ENCODE data around the gene ARMC10. TPM values are rescaled to one million over a fixed set of nuclear protein-coding genes. Genes with fewer than 3 reads are reported as not detected.

ARMC10 gene
- total RNA-seq, 1 experiment from 2014 or later = 28.9 TPM

DNA sequence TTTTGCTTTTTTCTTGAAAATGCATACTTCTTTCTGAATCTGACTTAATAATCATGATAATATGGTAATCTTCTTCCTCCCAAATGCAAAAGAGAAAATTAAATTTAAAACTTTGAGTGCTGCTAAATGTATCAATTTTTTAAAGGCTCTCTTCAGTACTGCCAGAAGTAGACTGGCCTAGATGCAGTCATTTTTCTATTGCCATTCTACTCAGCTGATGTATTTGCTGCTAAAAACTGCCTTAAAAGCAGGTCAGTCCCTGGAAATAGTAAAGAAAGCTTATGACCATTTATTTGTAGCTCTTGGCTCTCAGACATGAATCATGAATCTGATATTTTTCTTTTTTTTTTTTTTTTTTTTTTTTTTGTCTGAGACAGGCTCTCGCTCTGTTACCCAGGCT, 45.4 kb downstream of the ARMC10 start:
- CTCF ChIA-PET = no interaction called here
- TF ChIP-seq, protein P1, sequence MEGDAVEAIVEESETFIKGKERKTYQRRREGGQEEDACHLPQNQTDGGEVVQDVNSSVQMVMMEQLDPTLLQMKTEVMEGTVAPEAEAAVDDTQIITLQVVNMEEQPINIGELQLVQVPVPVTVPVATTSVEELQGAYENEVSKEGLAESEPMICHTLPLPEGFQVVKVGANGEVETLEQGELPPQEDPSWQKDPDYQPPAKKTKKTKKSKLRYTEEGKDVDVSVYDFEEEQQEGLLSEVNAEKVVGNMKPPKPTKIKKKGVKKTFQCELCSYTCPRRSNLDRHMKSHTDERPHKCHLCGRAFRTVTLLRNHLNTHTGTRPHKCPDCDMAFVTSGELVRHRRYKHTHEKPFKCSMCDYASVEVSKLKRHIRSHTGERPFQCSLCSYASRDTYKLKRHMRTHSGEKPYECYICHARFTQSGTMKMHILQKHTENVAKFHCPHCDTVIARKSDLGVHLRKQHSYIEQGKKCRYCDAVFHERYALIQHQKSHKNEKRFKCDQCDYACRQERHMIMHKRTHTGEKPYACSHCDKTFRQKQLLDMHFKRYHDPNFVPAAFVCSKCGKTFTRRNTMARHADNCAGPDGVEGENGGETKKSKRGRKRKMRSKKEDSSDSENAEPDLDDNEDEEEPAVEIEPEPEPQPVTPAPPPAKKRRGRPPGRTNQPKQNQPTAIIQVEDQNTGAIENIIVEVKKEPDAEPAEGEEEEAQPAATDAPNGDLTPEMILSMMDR (IDR thresholded peaks at IDR 0.05; ENCODE audit: insufficient read depth in 1 of 2, low read depth in 1 of 2, low read length in 1 of 2, severe bottlenecking in 1 of 2, unreplicated experiment in 1 of 2) = no peak
- DNase-seq = no peak
- Histone ChIP-seq H3K4me3 (ENCODE audit: low read depth, low read length) (no peak overlapping the region), H3K9me3 (no peaks in the 10 kb centered on the region), H3K4me1 (peaks cover 7% of the 10 kb centered on the region), H3K36me3 (ENCODE audit: control insufficient read depth, insufficient read depth, low read length) (no peaks in the 10 kb centered on the region), H3K27me3 (replicated peaks; ENCODE audit: control insufficient read depth, insufficient read depth, low read length) (no peaks in the 10 kb centered on the region)
- BruUV-seq (replicated peaks) = no TSS peak
- Mint-ChIP-seq H3K4me3 (ENCODE audit: unreplicated experiment) (no peak overlapping the region), H3K27me3 (ENCODE audit: insufficient read depth, unreplicated experiment) (no peaks in the 10 kb centered on the region), H3K9me3 (ENCODE audit: unreplicated experiment) (no peaks in the 10 kb centered on the region), H3K4me1 (ENCODE audit: low read depth, unreplicated experiment) (no peaks in the 10 kb centered on the region), H3K27ac (ENCODE audit: unreplicated experiment) (no peak overlapping the region), H3K36me3 (ENCODE audit: insufficient read depth, unreplicated experiment) (peaks cover 5% of the 10 kb centered on the region)
- POLR2A ChIA-PET = no interaction called here
- intact Hi-C loops (cut with micrococcal nuclease; ENCODE audit: unreplicated experiment) = no loop called here

DNA sequence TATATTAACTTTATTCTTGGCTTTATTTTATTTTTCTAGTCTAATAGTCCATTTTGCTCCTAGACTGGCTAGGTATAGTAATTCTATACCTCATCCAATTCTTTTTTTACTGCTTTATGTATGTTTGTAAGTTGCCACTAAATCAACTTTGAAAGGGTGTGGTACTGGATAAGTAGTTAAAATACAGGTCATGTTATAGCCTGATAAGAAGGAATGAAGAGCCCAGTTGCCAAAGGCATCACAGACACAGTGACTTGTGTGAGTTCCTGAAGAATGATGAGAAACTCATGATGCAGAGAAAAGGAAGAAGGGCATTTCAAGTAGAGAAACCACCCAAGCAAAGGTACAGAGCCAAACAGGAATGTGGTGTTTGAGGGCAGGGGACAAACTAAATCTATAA, 46.7 kb downstream of the ARMC10 start:
- no TSS peak for BruUV-seq (replicated peaks)
- intact Hi-C loops (cut with micrococcal nuclease; ENCODE audit: unreplicated experiment) = no loop called here
- H3K9me3 Mint-ChIP-seq (ENCODE audit: unreplicated experiment) = no peaks in the 10 kb centered on the region

DNA sequence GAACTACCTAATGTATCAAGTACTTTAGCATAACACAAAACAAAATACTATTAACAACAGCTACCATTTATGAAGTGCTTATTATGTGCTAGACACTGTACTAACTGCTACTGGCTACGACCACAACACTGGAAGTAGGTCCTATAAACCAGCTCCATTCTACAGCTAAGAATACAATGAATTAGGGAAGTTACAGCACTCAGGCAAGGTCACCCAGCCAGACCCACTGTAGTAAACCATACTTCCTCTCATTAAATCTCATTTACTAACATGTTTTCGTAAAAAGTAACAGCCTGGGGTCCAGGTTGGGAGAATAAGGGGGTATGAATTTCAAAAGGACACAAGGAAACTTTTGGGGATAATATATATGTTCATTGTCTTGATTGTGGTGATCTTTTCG, 48.6 kb downstream of the ARMC10 start:
- Mint-ChIP-seq H3K27me3 (ENCODE audit: insufficient read depth, unreplicated experiment) (no peaks in the 10 kb centered on the region), H3K4me3 (ENCODE audit: unreplicated experiment) (no peak overlapping the region), H3K9me3 (ENCODE audit: unreplicated experiment) (no peaks in the 10 kb centered on the region), H3K4me1 (ENCODE audit: low read depth, unreplicated experiment) (no peaks in the 10 kb centered on the region), H3K36me3 (ENCODE audit: insufficient read depth, unreplicated experiment) (peaks cover 12% of the 10 kb centered on the region), H3K27ac (ENCODE audit: unreplicated experiment) (no peak overlapping the region)
- ChIA-PET CTCF (no interaction called here), POLR2A (no interaction called here)
- no peaks in the 10 kb centered on the region; the same call in 1 of the 2 replicates for H3K36me3 ChIP-seq (ENCODE audit: control insufficient read depth, insufficient read depth, low read length)
- no peaks in the 10 kb centered on the region for H3K9me3 ChIP-seq
- TF ChIP-seq, protein P1 (IDR thresholded peaks at IDR 0.05; ENCODE audit: insufficient read depth in 1 of 2, low read depth in 1 of 2, low read length in 1 of 2, severe bottlenecking in 1 of 2, unreplicated experiment in 1 of 2) = no peak
- intact Hi-C loops (cut with micrococcal nuclease; ENCODE audit: unreplicated experiment) = no loop called here
- no TSS peak for BruUV-seq (replicated peaks)
- H3K4me1 ChIP-seq = peaks cover 7% of the 10 kb centered on the region
- no peaks in the 10 kb centered on the region for H3K27me3 ChIP-seq (replicated peaks; ENCODE audit: control insufficient read depth, insufficient read depth, low read length)
- no peak for DNase-seq
- no peak overlapping the region for H3K4me3 ChIP-seq (ENCODE audit: low read depth, low read length)

More for the DNA sequence above, 46.7 kb downstream of the ARMC10 start:
- Histone ChIP-seq H3K27me3 (replicated peaks; ENCODE audit: control insufficient read depth, insufficient read depth, low read length) (no peaks in the 10 kb centered on the region), H3K4me3 (ENCODE audit: low read depth, low read length) (no peak overlapping the region), H3K9me3 (no peaks in the 10 kb centered on the region), H3K36me3 (ENCODE audit: control insufficient read depth, insufficient read depth, low read length) (no peaks in the 10 kb centered on the region; the same call in 1 of the 2 replicates), H3K4me1 (peaks cover 7% of the 10 kb centered on the region)
- CTCF ChIA-PET = no interaction called here
- no peak for DNase-seq
- TF ChIP-seq, protein P1 (IDR thresholded peaks at IDR 0.05; ENCODE audit: insufficient read depth in 1 of 2, low read depth in 1 of 2, low read length in 1 of 2, severe bottlenecking in 1 of 2, unreplicated experiment in 1 of 2) = no peak
- H3K4me1 Mint-ChIP-seq (ENCODE audit: low read depth, unreplicated experiment) = no peaks in the 10 kb centered on the region
- H3K4me3 Mint-ChIP-seq (ENCODE audit: unreplicated experiment) = no peak overlapping the region
- no peaks in the 10 kb centered on the region for H3K27me3 Mint-ChIP-seq (ENCODE audit: insufficient read depth, unreplicated experiment)
- peaks cover 5% of the 10 kb centered on the region for H3K36me3 Mint-ChIP-seq (ENCODE audit: insufficient read depth, unreplicated experiment)
- POLR2A ChIA-PET = no interaction called here
- H3K27ac Mint-ChIP-seq (ENCODE audit: unreplicated experiment) = no peak overlapping the region

All from Caco-2 (cell line).